ENCODE results near the gene INSIG2.

INSIG2 gene

DNA sequence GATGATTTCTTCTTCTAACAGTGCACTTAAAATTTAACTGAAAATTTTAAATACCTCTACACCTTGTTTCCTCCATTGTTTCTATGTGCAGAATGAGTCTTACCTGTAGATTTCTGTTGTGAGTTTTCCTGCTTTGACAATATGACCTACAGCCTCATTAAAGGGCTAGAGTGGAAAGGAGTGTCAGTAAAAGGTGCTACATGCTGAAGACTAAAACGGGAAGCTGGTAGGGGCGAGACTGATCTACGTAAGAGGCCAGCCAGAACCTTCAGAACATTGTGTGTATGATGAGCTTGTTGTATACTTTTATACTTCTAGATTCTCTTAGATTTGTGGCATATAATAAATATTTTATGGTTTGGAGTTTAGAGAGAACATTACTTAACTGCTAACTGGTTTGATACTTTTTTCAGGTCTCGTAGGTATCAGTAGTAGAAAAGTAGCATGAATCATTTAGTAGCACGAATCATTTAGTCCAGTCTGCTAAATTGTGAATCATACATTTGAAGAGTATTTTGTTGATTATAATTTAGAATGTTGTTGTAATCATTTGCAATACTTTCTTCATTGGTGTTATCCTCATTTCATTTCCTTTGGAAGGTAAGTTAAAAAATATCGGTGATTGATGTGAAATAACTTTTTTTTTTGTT is 14.3 kb downstream of the INSIG2 start:
- Mint-ChIP-seq H3K27me3 (ENCODE audit: low read depth) (no peaks in the 10 kb centered on the region), H3K27ac (no peak overlapping the region), H3K36me3 (ENCODE audit: low read depth) (peaks cover 52% of the 10 kb centered on the region), H3K4me3 (no peak overlapping the region), H3K9me3 (no peaks in the 10 kb centered on the region), H3K4me1 (ENCODE audit: low read depth) (peaks cover 45% of the 10 kb centered on the region)

DNA sequence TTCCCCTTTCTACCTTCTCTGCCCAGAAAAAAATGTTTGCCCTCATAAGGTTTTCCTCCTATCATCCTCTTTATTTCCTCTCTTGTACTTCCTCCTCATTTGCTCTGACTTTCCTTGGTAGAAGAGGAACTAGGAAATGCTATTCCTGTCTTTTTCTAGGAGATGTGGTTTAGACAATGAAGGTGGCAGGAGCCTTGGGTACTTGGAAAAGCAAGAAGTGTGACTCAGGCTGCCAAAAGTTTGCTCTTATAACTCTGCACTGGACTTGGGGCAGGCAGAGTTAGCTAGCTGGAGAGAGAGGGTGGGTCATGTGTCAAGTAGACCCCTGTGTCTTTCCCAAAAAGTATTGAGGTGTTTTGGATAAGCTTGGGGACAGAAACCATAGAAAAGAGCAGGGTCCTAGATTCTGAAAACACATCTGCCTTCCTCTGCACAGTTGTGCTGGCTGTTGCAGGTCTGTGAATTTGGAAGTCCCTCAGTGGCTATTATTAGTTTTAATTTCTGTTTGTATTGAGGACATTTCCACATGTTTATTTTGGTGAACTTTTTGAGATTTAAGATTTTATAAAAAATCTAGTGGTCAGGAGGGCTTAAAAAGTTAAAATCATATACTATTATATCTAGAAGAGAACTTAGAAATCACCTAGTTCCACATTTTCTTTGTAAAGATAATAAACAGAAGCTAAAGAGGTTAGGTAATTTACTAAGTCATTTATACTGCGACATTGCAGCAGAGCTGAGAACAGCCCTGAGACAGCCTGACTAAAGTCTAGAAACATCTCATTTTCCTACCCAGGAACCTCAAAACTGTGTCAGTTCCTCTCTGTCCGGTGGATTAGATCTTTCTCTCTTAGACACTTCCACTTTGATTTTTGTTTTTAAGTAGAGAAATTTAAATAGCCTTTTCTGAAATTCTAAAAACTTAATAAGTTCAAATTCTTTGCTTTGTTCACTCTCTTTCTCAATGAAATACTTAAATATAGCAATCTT is 16.0 kb downstream of the INSIG2 start:
- Mint-ChIP-seq H3K36me3 (ENCODE audit: low read depth) (peaks cover 57% of the 10 kb centered on the region), H3K4me3 (no peak overlapping the region), H3K9me3 (no peaks in the 10 kb centered on the region), H3K27ac (peak overlapping the region; percentile 72), H3K4me1 (ENCODE audit: low read depth) (peaks cover 31% of the 10 kb centered on the region), H3K27me3 (ENCODE audit: low read depth) (no peaks in the 10 kb centered on the region)

DNA sequence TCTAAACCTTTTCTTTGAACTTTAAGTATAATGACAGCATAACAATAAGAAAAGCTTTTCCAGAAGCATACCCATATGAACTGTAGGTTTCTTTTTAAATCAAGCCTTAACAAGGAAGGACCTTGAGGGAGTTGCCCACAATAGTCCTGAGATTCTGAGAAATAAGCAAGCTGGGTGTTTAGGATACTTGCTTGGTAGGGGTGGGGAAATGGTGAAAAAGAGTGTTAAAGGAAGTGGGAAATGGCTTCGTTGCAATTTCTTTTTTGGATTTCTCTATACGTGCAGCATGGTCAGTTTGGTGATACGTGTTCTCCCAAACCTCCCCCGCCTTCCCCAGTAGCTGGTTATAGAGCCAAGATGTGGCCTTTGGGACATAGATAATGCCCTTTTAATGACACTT is 17.2 kb downstream of the INSIG2 start:
- H3K27ac Mint-ChIP-seq: no peak overlapping the region
- peaks cover 58% of the 10 kb centered on the region for H3K36me3 Mint-ChIP-seq (ENCODE audit: low read depth)
- no peak overlapping the region for H3K4me3 Mint-ChIP-seq
- no peaks in the 10 kb centered on the region for H3K9me3 Mint-ChIP-seq
- no peaks in the 10 kb centered on the region for H3K27me3 Mint-ChIP-seq (ENCODE audit: low read depth)
- peaks cover 32% of the 10 kb centered on the region for H3K4me1 Mint-ChIP-seq (ENCODE audit: low read depth)

DNA sequence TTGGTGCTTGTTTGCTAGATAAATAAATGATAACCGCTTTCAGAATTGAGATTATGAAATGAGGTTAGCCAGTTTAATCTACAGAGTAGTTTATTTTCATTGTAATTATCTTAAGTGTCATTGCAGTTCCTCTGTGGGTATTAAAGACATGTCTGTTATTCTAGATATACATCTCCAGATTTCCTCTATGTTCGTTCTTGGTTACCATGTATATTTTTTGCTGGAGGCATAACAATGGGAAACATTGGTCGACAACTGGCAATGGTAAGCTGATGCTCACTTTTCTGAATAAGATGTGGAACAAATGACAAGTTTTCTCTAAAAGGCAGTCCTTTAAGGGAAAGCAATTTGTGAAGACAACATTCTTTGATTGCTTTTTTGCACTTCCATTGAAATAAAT is 18.7 kb downstream of the INSIG2 start:
- Mint-ChIP-seq H3K4me3 (no peak overlapping the region), H3K27me3 (ENCODE audit: low read depth) (no peaks in the 10 kb centered on the region), H3K9me3 (no peaks in the 10 kb centered on the region), H3K36me3 (ENCODE audit: low read depth) (peaks cover 60% of the 10 kb centered on the region), H3K4me1 (ENCODE audit: low read depth) (peaks cover 37% of the 10 kb centered on the region), H3K27ac (no peak overlapping the region)

DNA sequence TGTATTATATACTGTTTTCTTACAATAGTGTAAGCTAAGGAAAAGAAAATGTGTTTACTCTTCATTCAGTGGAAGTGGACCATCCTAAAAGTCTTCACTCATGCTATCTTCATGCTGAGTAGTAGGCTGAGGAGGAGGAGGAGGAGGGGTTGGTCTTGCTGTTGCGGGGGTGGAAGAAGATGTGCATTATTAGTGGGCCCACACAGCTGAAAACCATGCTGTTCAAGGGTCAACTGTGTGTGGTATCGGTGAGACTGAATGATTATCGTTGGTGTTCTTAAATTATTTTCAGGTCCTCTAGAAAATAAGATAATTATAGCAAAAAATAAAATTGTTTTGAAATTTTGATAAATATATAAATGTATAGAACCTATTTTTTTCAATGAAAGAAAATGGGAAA is 22.0 kb downstream of the INSIG2 start:
- no peak overlapping the region for H3K4me3 Mint-ChIP-seq
- no peaks in the 10 kb centered on the region for H3K9me3 Mint-ChIP-seq
- H3K27me3 Mint-ChIP-seq (ENCODE audit: low read depth): no peaks in the 10 kb centered on the region
- H3K36me3 Mint-ChIP-seq (ENCODE audit: low read depth): peaks cover 58% of the 10 kb centered on the region
- H3K4me1 Mint-ChIP-seq (ENCODE audit: low read depth): peaks cover 41% of the 10 kb centered on the region
- H3K27ac Mint-ChIP-seq: no peak overlapping the region

DNA sequence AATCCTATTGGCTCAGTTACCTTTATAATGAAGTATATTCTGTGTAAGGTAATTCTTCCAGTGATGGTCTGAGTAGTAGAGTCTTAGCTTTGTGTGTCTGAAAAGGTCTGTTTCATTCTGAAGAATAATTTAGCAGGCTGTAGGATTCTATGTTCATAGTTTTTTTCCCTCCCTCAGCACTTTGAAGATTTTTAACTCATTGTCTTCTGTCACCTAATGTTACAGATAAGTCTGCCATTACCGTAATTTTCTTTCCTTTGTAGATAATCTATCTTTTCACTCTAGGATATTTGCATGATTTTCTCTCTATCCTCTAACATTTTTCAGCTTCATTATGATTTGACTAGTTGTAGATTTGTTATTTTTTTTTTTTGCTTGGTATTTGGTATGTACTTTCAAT is 22.7 kb downstream of the INSIG2 start:
- no peak overlapping the region for H3K4me3 Mint-ChIP-seq
- H3K36me3 Mint-ChIP-seq (ENCODE audit: low read depth): peaks cover 52% of the 10 kb centered on the region
- H3K27ac Mint-ChIP-seq: no peak overlapping the region
- peaks cover 36% of the 10 kb centered on the region for H3K4me1 Mint-ChIP-seq (ENCODE audit: low read depth)
- no peaks in the 10 kb centered on the region for H3K9me3 Mint-ChIP-seq
- no peaks in the 10 kb centered on the region for H3K27me3 Mint-ChIP-seq (ENCODE audit: low read depth)

DNA sequence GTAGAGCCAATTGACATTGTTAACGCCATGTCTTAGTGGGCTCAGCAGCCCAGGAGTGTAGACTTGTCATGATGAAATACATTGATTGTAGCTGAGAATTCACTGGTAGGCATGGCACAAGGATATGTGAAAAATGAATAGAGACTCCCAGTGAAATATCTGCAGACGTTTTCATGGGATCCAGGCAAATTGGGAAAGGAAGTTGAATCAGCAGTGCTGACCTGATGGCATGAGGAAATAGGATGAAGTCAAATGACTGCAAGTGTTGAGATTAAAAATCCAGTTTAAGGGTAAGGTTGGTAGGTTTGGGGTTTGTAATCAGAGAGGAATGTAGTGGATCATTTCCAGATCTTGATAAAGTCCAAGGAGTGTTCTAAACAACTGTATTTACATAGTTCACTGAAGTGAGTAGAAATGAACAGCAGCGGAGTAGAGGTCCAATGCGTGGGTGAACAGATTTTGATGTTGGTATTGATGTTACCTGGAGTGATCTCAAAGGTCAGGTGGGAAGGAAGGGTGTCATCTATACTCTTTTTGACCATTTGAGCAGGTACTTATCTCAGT is 24.6 kb downstream of the INSIG2 start:
- H3K36me3 Mint-ChIP-seq (ENCODE audit: low read depth): peaks cover 37% of the 10 kb centered on the region
- H3K27ac Mint-ChIP-seq: no peak overlapping the region
- H3K4me1 Mint-ChIP-seq (ENCODE audit: low read depth): peaks cover 32% of the 10 kb centered on the region
- H3K4me3 Mint-ChIP-seq: no peak overlapping the region
- H3K27me3 Mint-ChIP-seq (ENCODE audit: low read depth): no peaks in the 10 kb centered on the region
- no peaks in the 10 kb centered on the region for H3K9me3 Mint-ChIP-seq

DNA sequence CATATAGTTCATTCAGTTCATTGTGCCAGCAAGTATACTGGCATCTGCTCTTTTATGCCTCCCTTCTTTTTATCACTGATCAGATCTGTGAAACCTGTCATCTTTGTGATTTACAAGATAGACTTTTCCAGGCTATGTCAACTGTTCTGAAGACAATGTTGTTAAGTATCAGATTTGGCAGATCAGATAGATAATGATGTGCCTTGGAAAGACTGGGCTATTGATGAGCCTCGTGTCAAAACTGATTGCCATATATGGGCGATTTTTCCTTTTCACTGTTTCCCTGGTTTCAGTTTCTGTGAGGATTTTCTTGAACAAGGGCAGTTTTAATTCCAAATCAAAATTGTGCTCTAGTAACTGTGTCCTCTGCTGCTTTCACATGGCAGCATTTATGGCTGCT is 26.6 kb downstream of the INSIG2 start:
- H3K27ac Mint-ChIP-seq: no peak overlapping the region
- H3K9me3 Mint-ChIP-seq: no peaks in the 10 kb centered on the region
- peaks cover 36% of the 10 kb centered on the region for H3K4me1 Mint-ChIP-seq (ENCODE audit: low read depth)
- H3K36me3 Mint-ChIP-seq (ENCODE audit: low read depth): peaks cover 25% of the 10 kb centered on the region
- no peak overlapping the region for H3K4me3 Mint-ChIP-seq
- no peaks in the 10 kb centered on the region for H3K27me3 Mint-ChIP-seq (ENCODE audit: low read depth)

DNA sequence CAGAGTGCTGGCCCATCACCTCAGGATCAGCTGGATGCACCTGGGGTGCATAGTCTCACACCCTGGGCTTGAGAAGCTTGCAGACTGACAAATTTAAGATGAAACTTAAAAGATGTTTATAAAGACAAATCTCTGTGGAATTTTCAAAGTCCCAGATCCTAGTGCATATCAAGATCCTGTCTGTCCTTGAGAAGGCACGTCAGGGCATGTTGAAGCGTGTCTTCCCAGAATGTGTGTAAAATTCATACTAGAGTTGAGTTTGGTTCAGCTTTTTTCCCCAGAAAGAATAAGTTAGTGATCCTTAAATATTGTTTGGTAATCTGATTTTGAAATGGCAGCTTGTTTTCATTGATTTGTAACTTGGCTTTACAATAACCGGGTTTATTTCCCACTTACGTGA is 27.5 kb downstream of the INSIG2 start:
- peaks cover 36% of the 10 kb centered on the region for H3K4me1 Mint-ChIP-seq (ENCODE audit: low read depth)
- no peak overlapping the region for H3K27ac Mint-ChIP-seq
- no peaks in the 10 kb centered on the region for H3K9me3 Mint-ChIP-seq
- H3K27me3 Mint-ChIP-seq (ENCODE audit: low read depth): no peaks in the 10 kb centered on the region
- H3K36me3 Mint-ChIP-seq (ENCODE audit: low read depth): peaks cover 23% of the 10 kb centered on the region
- H3K4me3 Mint-ChIP-seq: no peak overlapping the region

DNA sequence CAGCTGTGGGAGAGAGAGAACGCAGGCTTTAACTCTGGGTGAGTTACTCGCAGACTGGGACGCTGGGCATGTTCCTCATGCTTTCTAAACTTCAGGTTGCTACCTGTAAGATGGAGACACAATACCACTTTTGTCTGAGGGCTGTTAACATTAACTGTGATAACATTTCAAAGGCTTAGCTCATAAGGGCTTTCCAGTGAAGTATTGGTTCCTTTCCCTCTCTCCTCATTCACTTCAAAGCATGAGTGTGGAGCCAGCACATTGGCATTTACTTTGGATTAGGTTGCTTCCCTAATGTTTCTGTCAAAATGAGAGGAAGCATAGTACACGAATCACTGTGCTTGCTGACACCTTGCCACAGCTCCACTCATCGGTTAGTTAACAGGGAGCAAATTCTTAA is 30.2 kb downstream of the INSIG2 start:
- Mint-ChIP-seq H3K27ac (no peak overlapping the region), H3K4me1 (ENCODE audit: low read depth) (peaks cover 24% of the 10 kb centered on the region)

DNA sequence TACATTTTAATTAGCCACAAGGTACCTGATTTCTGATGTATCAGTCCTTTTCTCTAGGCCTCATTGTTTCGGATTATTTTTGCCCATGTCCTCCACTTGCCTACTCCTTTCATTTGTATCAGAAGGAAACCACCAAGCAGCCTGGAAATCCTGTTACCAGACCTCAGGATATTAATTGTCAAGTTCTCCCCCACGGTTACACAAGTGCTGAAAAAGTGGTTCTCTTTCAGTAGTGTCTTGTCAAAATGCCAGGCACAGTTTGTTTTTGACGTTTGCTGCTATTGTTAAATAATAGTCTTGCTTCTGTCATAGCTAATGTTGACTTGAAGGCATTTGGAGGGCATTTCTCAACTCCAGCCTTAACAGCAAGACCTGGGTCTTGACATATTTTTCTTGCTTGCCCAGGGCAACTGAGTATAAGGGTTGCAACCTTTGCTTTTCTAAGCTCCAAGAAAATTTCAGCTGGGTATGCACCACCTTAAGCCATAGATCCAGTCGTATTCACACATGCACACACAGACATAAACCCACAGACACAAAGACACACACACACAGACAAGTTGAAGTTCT is 31.0 kb downstream of the INSIG2 start:
- Mint-ChIP-seq H3K27me3 (ENCODE audit: low read depth) (no peaks in the 10 kb centered on the region), H3K27ac (no peak overlapping the region), H3K4me1 (ENCODE audit: low read depth) (peaks cover 18% of the 10 kb centered on the region), H3K36me3 (ENCODE audit: low read depth) (peaks cover 10% of the 10 kb centered on the region), H3K9me3 (no peaks in the 10 kb centered on the region), H3K4me3 (no peak overlapping the region)

More for the DNA sequence above, 30.2 kb downstream of the INSIG2 start:
- Mint-ChIP-seq H3K4me3 (no peak overlapping the region), H3K9me3 (no peaks in the 10 kb centered on the region), H3K27me3 (ENCODE audit: low read depth) (no peaks in the 10 kb centered on the region), H3K36me3 (ENCODE audit: low read depth) (peaks cover 11% of the 10 kb centered on the region)

DNA sequence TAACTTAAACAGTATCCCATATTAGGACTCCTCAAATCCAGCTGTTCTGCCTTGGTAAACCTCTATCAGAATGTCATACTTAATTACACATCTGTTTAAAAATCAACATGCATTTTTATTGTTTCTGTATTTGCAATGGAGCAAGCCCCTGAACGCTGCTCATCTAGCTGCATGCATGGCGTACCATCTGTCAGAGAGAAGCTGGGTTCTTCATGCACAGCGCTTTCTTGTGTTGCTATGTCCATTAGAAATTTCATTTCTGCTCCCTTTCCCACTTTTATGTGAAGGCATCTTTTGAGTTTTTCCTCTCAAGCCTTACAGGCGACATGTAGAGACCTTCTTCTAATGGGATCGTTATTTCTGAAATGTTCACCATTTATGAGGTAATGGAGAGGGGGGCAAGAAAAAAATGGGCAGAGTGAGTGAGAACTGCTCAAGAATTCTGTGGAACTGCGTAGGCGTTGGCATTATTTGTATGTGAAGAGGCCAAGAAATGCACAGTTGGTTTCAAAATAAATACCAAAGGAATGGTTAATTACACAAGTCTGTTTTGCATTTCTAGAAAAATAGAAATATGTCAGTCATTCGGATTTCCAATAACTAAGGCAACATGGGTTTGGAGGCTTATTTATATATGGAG is 31.6 kb downstream of the INSIG2 start:
- Mint-ChIP-seq H3K4me3 (no peak overlapping the region), H3K9me3 (no peaks in the 10 kb centered on the region), H3K27ac (no peak overlapping the region), H3K4me1 (ENCODE audit: low read depth) (peaks cover 14% of the 10 kb centered on the region), H3K36me3 (ENCODE audit: low read depth) (peaks cover 7% of the 10 kb centered on the region), H3K27me3 (ENCODE audit: low read depth) (no peaks in the 10 kb centered on the region)

DNA sequence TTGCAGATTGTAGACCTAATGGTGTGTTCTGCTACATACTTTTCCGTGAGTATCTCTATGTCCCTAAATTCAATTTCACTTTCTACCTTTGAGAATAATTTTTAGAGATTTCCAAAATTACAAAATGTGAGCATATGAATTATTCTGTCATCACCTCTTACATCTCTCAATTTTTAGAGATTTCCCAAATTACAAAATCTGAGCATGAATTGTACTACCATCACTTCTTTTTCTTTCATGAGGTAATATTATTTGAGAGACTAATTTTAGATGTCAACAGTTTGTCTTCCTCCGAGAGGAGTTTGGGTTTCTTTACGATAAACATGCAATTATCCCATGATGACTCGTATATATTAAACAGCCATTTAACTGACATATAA is 32.1 kb downstream of the INSIG2 start:
- no peak overlapping the region for H3K4me3 Mint-ChIP-seq
- peaks cover 7% of the 10 kb centered on the region for H3K36me3 Mint-ChIP-seq (ENCODE audit: low read depth)
- H3K27me3 Mint-ChIP-seq (ENCODE audit: low read depth): no peaks in the 10 kb centered on the region
- H3K4me1 Mint-ChIP-seq (ENCODE audit: low read depth): peaks cover 13% of the 10 kb centered on the region
- no peaks in the 10 kb centered on the region for H3K9me3 Mint-ChIP-seq
- no peak overlapping the region for H3K27ac Mint-ChIP-seq

DNA sequence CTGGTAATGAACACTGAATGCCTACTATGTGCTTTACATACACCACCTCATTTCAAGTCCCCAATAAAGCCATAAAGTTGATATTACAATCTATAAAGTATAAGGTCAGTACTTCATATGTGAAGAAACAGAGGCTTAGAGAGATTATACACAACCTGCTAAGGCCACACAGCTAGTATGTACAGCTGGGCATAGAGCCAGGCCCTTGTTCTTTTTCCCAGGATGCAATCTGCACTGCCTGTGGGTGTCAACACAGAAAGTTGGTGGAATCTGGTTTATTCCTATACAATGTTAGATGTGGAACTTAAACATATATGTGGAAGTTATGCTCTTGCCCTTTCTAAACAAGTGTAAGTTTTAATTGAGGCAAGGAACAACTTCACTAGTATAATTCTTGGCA is 32.8 kb downstream of the INSIG2 start:
- peaks cover 13% of the 10 kb centered on the region for H3K4me1 Mint-ChIP-seq (ENCODE audit: low read depth)
- no peaks in the 10 kb centered on the region for H3K9me3 Mint-ChIP-seq
- peaks cover 7% of the 10 kb centered on the region for H3K36me3 Mint-ChIP-seq (ENCODE audit: low read depth)
- H3K4me3 Mint-ChIP-seq: no peak overlapping the region
- H3K27me3 Mint-ChIP-seq (ENCODE audit: low read depth): no peaks in the 10 kb centered on the region
- H3K27ac Mint-ChIP-seq: no peak overlapping the region

Measured in T-helper 1 cell treated with Interleukin-12 subunit alpha and Interleukin-12 subunit beta and Interleukin-4 antibody, amounts not matched to agents 30 μg/mL and 1 μg/mL, for 36 hours (primary cell).